GM23248 (cell line): ENCODE data around the gene PXT1.

Experiments used
- EZH2 ChIP-seq: fragments of 200-600 bp; sonication (generic); IDR thresholded peaks from 2 replicates; pipeline ENCODE4 v1.6.1; 2018; ENCODE audit warnings: antibody characterized with exemption, mild to moderate bottlenecking; ENCODE audit not compliant: insufficient read depth, poor library complexity, severe bottlenecking
- EZH2phosphoT487 ChIP-seq: fragments of 200-600 bp; sonication (generic); IDR thresholded peaks from 2 replicates; pipeline ENCODE4 v1.6.1; 2018; ENCODE audit warnings: antibody characterized with exemption, moderate library complexity, mild to moderate bottlenecking, low read depth; ENCODE audit not compliant: insufficient read depth

DNA sequence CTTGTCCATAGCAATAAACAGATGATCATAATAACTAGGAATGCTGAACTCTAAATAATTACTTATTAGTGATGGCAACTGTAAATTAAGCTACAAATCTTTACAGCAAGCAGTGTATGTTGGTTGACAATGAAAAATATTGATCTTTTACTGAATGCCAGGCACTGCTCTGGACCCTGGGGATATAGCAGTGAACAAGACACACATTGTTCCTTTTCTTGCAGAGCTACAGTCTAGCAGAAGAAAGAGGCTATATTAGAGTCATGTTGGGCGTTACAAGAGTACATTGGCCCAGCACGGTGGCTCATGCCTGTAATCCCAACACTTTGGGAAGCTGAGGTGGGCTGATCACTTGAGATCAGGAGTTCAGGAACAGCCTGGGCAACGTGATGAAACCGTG, 11.5 kb downstream of the PXT1 start:
- TF ChIP-seq EZH2 (no peak), EZH2phosphoT487 (no peak)
